ENCODE measurements around the gene RUVBL1.

The RUVBL1 gene

DNA sequence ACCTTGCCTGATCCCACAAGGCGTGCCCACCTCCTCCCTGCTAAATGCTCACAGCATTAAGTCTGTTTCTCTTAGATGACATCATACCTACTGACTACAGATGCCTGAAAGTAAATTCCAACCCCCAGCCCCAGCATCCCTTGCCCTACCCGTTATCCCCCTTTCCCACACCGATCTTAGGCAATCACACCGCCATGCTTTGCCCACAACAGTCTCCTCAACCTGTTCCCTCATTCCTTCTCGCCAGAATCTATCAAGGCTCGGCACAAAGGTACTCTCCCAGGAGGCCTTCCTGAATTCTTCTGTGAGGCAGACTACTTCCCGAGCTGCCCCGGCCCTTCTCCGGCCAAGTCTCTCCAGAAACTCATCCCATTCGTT, 72.2 kb downstream of the RUVBL1 start:
- TF ChIP-seq, protein P1, sequence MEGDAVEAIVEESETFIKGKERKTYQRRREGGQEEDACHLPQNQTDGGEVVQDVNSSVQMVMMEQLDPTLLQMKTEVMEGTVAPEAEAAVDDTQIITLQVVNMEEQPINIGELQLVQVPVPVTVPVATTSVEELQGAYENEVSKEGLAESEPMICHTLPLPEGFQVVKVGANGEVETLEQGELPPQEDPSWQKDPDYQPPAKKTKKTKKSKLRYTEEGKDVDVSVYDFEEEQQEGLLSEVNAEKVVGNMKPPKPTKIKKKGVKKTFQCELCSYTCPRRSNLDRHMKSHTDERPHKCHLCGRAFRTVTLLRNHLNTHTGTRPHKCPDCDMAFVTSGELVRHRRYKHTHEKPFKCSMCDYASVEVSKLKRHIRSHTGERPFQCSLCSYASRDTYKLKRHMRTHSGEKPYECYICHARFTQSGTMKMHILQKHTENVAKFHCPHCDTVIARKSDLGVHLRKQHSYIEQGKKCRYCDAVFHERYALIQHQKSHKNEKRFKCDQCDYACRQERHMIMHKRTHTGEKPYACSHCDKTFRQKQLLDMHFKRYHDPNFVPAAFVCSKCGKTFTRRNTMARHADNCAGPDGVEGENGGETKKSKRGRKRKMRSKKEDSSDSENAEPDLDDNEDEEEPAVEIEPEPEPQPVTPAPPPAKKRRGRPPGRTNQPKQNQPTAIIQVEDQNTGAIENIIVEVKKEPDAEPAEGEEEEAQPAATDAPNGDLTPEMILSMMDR (IDR thresholded peaks at IDR 0.05), result no peak
- no peaks in the 10 kb centered on the region for H3K9me3 ChIP-seq
- peak overlapping the region; percentile 93 for H3K27ac ChIP-seq
- H3K36me3 ChIP-seq, result peaks cover 14% of the 10 kb centered on the region
- peaks cover 38 to 40% of the 10 kb centered on the region in 2 experiments for H3K4me1 ChIP-seq (ENCODE audit: control insufficient read depth in 1 of 2, insufficient read depth in 1 of 2, low read depth in 1 of 2, low read length in 1 of 2)
- peak overlapping the region; percentile 89 to 97 for H3K4me3 ChIP-seq (ENCODE audit: low read depth in 1 of 2, low read length in 1 of 2)
- peaks cover 24% of the 10 kb centered on the region for H3K27me3 ChIP-seq

DNA sequence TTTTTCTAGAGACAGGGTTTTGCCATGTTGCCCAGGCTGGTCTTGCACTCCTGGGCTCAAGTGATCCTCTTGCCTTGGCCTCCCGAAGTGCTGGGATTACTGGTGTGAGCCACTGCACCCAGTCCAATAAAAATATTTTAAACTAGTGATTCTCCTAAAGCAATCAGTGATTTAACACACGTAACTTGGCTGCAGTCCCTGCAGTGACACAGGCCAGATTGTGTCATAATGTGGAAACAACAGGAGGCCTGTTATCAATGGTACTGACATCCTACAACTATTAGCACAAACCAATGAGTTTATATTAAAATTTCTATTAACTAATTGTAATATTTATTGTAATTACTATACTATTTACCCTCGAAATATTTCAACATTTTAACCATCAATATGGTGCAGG, 73.0 kb downstream of the RUVBL1 start:
- TF ChIP-seq, protein P1 (IDR thresholded peaks at IDR 0.05), result no peak
- peaks cover 24% of the 10 kb centered on the region for H3K27me3 ChIP-seq
- no peak overlapping the region for H3K27ac ChIP-seq
- peaks cover 37 to 40% of the 10 kb centered on the region in 2 experiments for H3K4me1 ChIP-seq (ENCODE audit: control insufficient read depth in 1 of 2, insufficient read depth in 1 of 2, low read depth in 1 of 2, low read length in 1 of 2)
- peaks cover 10% of the 10 kb centered on the region for H3K36me3 ChIP-seq
- H3K9me3 ChIP-seq, result no peaks in the 10 kb centered on the region
- no peak overlapping the region for H3K4me3 ChIP-seq (ENCODE audit: low read depth in 1 of 2, low read length in 1 of 2)

DNA sequence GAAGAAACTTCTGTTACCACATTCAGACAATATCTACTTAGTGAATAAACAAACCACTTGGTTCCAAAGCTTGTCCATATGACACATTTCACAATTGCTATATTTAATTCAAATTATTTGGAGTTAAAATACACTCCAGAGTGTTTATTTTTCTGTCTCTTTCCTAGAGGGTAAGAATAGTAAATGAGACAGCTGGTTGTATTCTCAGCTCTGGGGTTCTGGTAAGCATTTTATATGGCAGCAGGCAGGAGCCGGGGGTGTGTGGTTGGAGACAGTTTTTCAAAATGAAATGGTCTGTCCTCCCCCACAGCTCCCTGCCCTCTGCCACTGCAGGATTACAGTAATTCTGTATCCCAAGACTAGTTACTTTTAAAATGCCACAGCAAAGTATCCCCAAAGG, 82.3 kb downstream of the RUVBL1 start:
- no peaks in the 10 kb centered on the region for H3K4me1 ChIP-seq (ENCODE audit: control insufficient read depth in 1 of 2, insufficient read depth in 1 of 2, low read depth in 1 of 2, low read length in 1 of 2)
- no peak overlapping the region for H3K4me3 ChIP-seq (ENCODE audit: low read depth in 1 of 2, low read length in 1 of 2)
- no peaks in the 10 kb centered on the region for H3K9me3 ChIP-seq
- TF ChIP-seq, protein P1 (IDR thresholded peaks at IDR 0.05), result no peak
- H3K27me3 ChIP-seq, result peaks cover 34% of the 10 kb centered on the region
- no peak overlapping the region for H3K27ac ChIP-seq
- H3K36me3 ChIP-seq, result no peaks in the 10 kb centered on the region

DNA sequence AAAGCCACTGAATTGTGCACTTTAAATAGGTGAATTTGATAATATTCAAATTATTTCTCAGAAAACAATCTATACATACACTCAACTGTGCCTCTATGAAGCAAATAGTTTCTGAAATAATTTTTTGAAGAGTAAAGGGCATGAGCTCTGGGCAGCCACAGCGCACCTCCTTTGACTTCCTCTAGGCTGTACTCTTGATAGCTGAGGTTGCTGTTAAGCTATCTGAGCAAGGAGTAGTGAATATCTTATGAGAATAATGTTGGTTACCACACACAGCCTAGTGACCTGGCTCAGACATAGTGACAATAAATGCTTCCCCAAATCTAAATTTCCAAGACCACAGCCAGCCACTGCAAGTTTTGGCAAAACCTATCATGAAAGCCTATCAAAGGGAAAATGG, 83.0 kb downstream of the RUVBL1 start:
- Histone ChIP-seq H3K4me3 (ENCODE audit: low read depth in 1 of 2, low read length in 1 of 2) (no peak overlapping the region), H3K4me1 (ENCODE audit: control insufficient read depth in 1 of 2, insufficient read depth in 1 of 2, low read depth in 1 of 2, low read length in 1 of 2) (no peaks in the 10 kb centered on the region), H3K27ac (no peak overlapping the region), H3K36me3 (no peaks in the 10 kb centered on the region), H3K9me3 (no peaks in the 10 kb centered on the region), H3K27me3 (peaks cover 34% of the 10 kb centered on the region)
- TF ChIP-seq, protein P1 (IDR thresholded peaks at IDR 0.05), result no peak

DNA sequence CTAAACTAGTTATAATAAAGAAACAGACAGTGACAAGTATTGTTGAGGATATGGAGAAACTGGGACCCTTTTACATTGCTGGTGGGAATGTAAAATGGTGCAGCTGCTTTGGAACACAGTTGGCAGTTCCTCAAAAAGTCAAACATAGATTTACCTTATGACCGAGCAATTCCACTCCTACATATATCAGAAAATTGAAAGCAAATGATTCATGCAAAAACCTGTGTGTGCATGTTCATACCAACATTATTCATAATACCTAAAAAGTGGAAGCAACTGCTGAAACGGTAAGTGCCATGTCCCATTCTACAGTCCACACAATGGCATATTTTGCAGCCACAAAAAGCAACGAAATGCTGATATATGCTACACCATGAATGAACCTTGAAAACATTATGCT, 83.6 kb downstream of the RUVBL1 start:
- Histone ChIP-seq H3K4me1 (ENCODE audit: control insufficient read depth in 1 of 2, insufficient read depth in 1 of 2, low read depth in 1 of 2, low read length in 1 of 2) (no peaks in the 10 kb centered on the region), H3K36me3 (no peaks in the 10 kb centered on the region), H3K9me3 (no peaks in the 10 kb centered on the region), H3K27ac (no peak overlapping the region), H3K27me3 (peaks cover 28% of the 10 kb centered on the region), H3K4me3 (ENCODE audit: low read depth in 1 of 2, low read length in 1 of 2) (no peak overlapping the region)
- TF ChIP-seq, protein P1 (IDR thresholded peaks at IDR 0.05), result no peak

DNA sequence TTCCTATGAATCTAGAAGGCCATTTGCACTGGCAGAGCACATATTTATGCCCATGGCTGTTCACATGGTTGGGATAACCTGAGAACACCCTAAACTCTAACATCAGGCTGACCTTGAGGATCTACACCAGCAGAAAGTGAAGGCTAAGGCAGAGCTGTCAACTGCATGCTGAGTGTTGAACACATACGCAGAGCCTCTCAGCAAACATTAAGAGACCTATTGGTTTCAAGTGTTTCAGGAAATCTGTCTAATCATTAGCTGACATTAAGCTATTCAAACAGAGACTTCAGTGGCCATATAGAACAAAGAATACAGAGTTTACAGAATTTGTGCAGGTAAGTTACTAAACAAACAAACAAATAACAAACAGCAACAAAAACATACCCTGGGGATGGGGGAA, 87.5 kb downstream of the RUVBL1 start:
- H3K4me3 ChIP-seq (ENCODE audit: low read depth in 1 of 2, low read length in 1 of 2), result no peak overlapping the region
- no peaks in the 10 kb centered on the region for H3K4me1 ChIP-seq (ENCODE audit: control insufficient read depth in 1 of 2, insufficient read depth in 1 of 2, low read depth in 1 of 2, low read length in 1 of 2)
- peaks cover 13% of the 10 kb centered on the region for H3K27me3 ChIP-seq
- no peaks in the 10 kb centered on the region for H3K36me3 ChIP-seq
- no peak overlapping the region for H3K27ac ChIP-seq
- TF ChIP-seq, protein P1 (IDR thresholded peaks at IDR 0.05), result no peak
- H3K9me3 ChIP-seq, result no peaks in the 10 kb centered on the region
